Small intestine (tissue), 7 donors: ENCODE data around the gene AFF3. TPM values are rescaled to one million over a fixed set of nuclear protein-coding genes. Genes with fewer than 3 reads are reported as not detected.

ENCODE experiments used
- DNase-seq, 2 donors: peaks; one replicate each; pipeline versions ENCODE4 v3.0.0 to v3.0.0-alpha.2; 2013
- FAIRE-seq: peaks from 2 replicates; lab custom pipeline; 2012; peaks lifted over from hg19 to GRCh38; lab: Jason Lieb, UNC
- H3K27ac ChIP-seq, 3 donors: one replicate each; pipeline ENCODE4 v1.5.1; 2013; ENCODE audit warnings: low read length in 2 of 3, mild to moderate bottlenecking in 2 of 3, control low read depth in 1 of 3, inconsistent platforms in 1 of 3, low read depth in 1 of 3, moderate library complexity in 1 of 3
- H3K27me3 ChIP-seq, 3 donors: one replicate each; pipeline ENCODE4 v1.6.1; 2013; ENCODE audit warnings: low read length in 3 of 3, inconsistent platforms in 1 of 3; ENCODE audit not compliant: control insufficient read depth in 3 of 3, insufficient read depth in 3 of 3
- H3K36me3 ChIP-seq, 3 donors: one replicate each; pipeline ENCODE4 v1.6.1; 2013; ENCODE audit warnings: low read length in 3 of 3, inconsistent platforms in 1 of 3, low read depth in 1 of 3, mild to moderate bottlenecking in 1 of 3, moderate library complexity in 1 of 3; ENCODE audit not compliant: control insufficient read depth in 3 of 3, insufficient read depth in 2 of 3
- H3K4me1 ChIP-seq, 3 donors: one replicate each; pipeline ENCODE4 v1.6.1; 2013; ENCODE audit warnings: low read length in 2 of 3, inconsistent platforms in 1 of 3, low read depth in 1 of 3, mild to moderate bottlenecking in 1 of 3, moderate library complexity in 1 of 3; ENCODE audit not compliant: control insufficient read depth in 3 of 3, insufficient read depth in 2 of 3
- H3K4me3 ChIP-seq, 3 donors: one replicate each; pipeline ENCODE4 v1.5.1; 2013; ENCODE audit warnings: low read length in 3 of 3, control low read depth in 1 of 3, inconsistent platforms in 1 of 3, low read depth in 1 of 3, mild to moderate bottlenecking in 1 of 3, moderate library complexity in 1 of 3
- H3K9me3 ChIP-seq, 2 donors: one replicate each; pipeline ENCODE4 v1.6.1; 2013; ENCODE audit warnings: low read depth in 1 of 2, low read length in 1 of 2; ENCODE audit not compliant: control insufficient read depth in 2 of 2, insufficient read depth in 1 of 2
- WGBS, 3 donors: extraction: QIAGEN DNeasy Blood & Tissue Kit; methylation state at CpG; one replicate each; pipeline ENCODE4 v1.1.7; 2013; 5-methylcytosine and 5-hydroxymethylcytosine counted together
- polyA plus RNA-seq, 4 donors: library from polyadenylated mRNA; stranded (reverse) in 3 of 4; unstranded in 1 of 4; fragments of 200-250 nt in 3 of 4; fragments of 120-200 nt in 1 of 4; gene quantifications; one replicate each; pipeline versions ENCODE4 v1.2.1 to v1.2.3, GENCODE V29; 2013
- donor health status: healthy with polysubstance abuse.
- donor health status: control.
- donor health status: control.
- donor health status: Bipolar disorder and iron deficiency.
- donor health status: healthy.

The AFF3 gene
- polyA plus RNA-seq, 4 donors: 0.27 to 3.2 (median 0.92) TPM; not detected in 1

- FAIRE-seq: no peak
Measured at GRCh38 chr2:99772591-99773331, 369.6 kb downstream of the AFF3 start.

GRCh38 chr2:99771681-99772333 is 370.6 kb downstream of the AFF3 start:
- Histone ChIP-seq H3K36me3 (peaks cover 0 to 4% (median 0%) of the 10 kb centered on the region in 3 donors), H3K4me3 (no peak overlapping the region), H3K27ac (no peak overlapping the region), H3K4me1 (no peaks in the 10 kb centered on the region), H3K9me3 (peaks cover 0 to 4% of the 10 kb centered on the region in 2 donors), H3K27me3 (no peaks in the 10 kb centered on the region)
- WGBS, 3 donors: 77 to 79% (median 79%) methylated on average over 13 of the region's 13 CpGs
- no peak for DNase-seq
- no peak for FAIRE-seq

More at GRCh38 chr2:99772591-99773331, 369.6 kb downstream of the AFF3 start:
- DNase-seq: no peak
- no peaks in the 10 kb centered on the region for H3K27me3 ChIP-seq
- H3K9me3 ChIP-seq: peaks cover 0 to 4% of the 10 kb centered on the region in 2 donors
- WGBS, 3 donors: 61 to 76% (median 72%) methylated on average over 7 of the region's 7 CpGs
- H3K36me3 ChIP-seq: peaks cover 0 to 4% (median 0%) of the 10 kb centered on the region in 3 donors
- no peaks in the 10 kb centered on the region for H3K4me1 ChIP-seq
- H3K4me3 ChIP-seq: no peak overlapping the region
- no peak overlapping the region for H3K27ac ChIP-seq

GRCh38 chr2:99770876-99771275 is 371.5 kb downstream of the AFF3 start:
- peaks cover 0 to 4% (median 0%) of the 10 kb centered on the region in 3 donors for H3K36me3 ChIP-seq
- no peaks in the 10 kb centered on the region for H3K4me1 ChIP-seq
- WGBS, 3 donors: 43 to 49% (median 45%) methylated on average over 2 of the region's 2 CpGs
- no peak overlapping the region for H3K4me3 ChIP-seq
- DNase-seq: no peak
- H3K9me3 ChIP-seq: peaks cover 0 to 4% of the 10 kb centered on the region in 2 donors
- FAIRE-seq: no peak
- H3K27ac ChIP-seq: no peak overlapping the region
- no peaks in the 10 kb centered on the region for H3K27me3 ChIP-seq

GRCh38 chr2:99765731-99766318 is 376.6 kb downstream of the AFF3 start:
- H3K9me3 ChIP-seq: peaks cover 0 to 4% of the 10 kb centered on the region in 2 donors
- H3K4me3 ChIP-seq: no peak overlapping the region
- peaks cover 0 to 4% (median 0%) of the 10 kb centered on the region in 3 donors for H3K36me3 ChIP-seq
- no peaks in the 10 kb centered on the region for H3K4me1 ChIP-seq
- FAIRE-seq: no peak
- no peaks in the 10 kb centered on the region for H3K27me3 ChIP-seq
- no peak for DNase-seq
- no peak overlapping the region for H3K27ac ChIP-seq
- 49 to 81% (median 50%) methylated on average over 4 of the region's 4 CpGs for WGBS, 3 donors

- 22 to 62% (median 36%) methylated on average over 6 of the region's 6 CpGs for WGBS, 3 donors
- no peaks in the 10 kb centered on the region for H3K9me3 ChIP-seq
- no peak overlapping the region for H3K27ac ChIP-seq
- H3K4me1 ChIP-seq: no peaks in the 10 kb centered on the region
- no peaks in the 10 kb centered on the region for H3K27me3 ChIP-seq
- DNase-seq: no peak
- H3K4me3 ChIP-seq: no peak overlapping the region
- no peak for FAIRE-seq
- no peaks in the 10 kb centered on the region for H3K36me3 ChIP-seq
Measured at GRCh38 chr2:99763764-99764163, 378.6 kb downstream of the AFF3 start.

- no peaks in the 10 kb centered on the region for H3K4me1 ChIP-seq
- DNase-seq: no peak
- H3K9me3 ChIP-seq: no peaks in the 10 kb centered on the region
- WGBS, 3 donors: 43 to 47% (median 47%) methylated on average over 7 of the region's 7 CpGs
- FAIRE-seq: no peak
- H3K4me3 ChIP-seq: no peak overlapping the region
- H3K36me3 ChIP-seq: no peaks in the 10 kb centered on the region
- H3K27ac ChIP-seq: peak overlapping the region in 1 of 3 donors; percentile 42
- H3K27me3 ChIP-seq: no peaks in the 10 kb centered on the region
Measured at GRCh38 chr2:99762714-99763113, 379.7 kb downstream of the AFF3 start.

- no peaks in the 10 kb centered on the region for H3K9me3 ChIP-seq
- no peak for DNase-seq
- no peak for FAIRE-seq
- H3K4me1 ChIP-seq: no peaks in the 10 kb centered on the region
- H3K27me3 ChIP-seq: no peaks in the 10 kb centered on the region
- 68 to 71% (median 71%) methylated on average over 3 of the region's 3 CpGs for WGBS, 3 donors
- H3K4me3 ChIP-seq: no peak overlapping the region
- no peaks in the 10 kb centered on the region for H3K36me3 ChIP-seq
- no peak overlapping the region for H3K27ac ChIP-seq
Measured at GRCh38 chr2:99757611-99758114, 384.7 kb downstream of the AFF3 start.

- DNase-seq (no peak), FAIRE-seq (no peak)
- Histone ChIP-seq H3K36me3 (no peaks in the 10 kb centered on the region), H3K9me3 (no peaks in the 10 kb centered on the region), H3K4me1 (no peaks in the 10 kb centered on the region), H3K4me3 (no peak overlapping the region), H3K27me3 (no peaks in the 10 kb centered on the region), H3K27ac (no peak overlapping the region)
- 76 to 100% (median 79%) methylated on average over 1 of the region's 1 CpG for WGBS, 3 donors
Measured at GRCh38 chr2:99756059-99756458, 386.3 kb downstream of the AFF3 start.
